Panc1 (cell line): ENCODE data around the gene GON7.

Source experiments
- CTCF ChIP-seq: fragments of 450-650 bp; IDR thresholded peaks from 2 replicates; pipeline ENCODE4 v1.5.1; 2017; ENCODE audit warnings: mild to moderate bottlenecking
- POLR2AphosphoS5 ChIP-seq: IDR thresholded peaks from 2 replicates; pipeline ENCODE4 v1.6.1; 2012; ENCODE audit warnings: mild to moderate bottlenecking, low read depth, low read length, moderate library complexity

- TF ChIP-seq CTCF: no peak
- no peak for TF ChIP-seq POLR2AphosphoS5
Observed at GRCh38 chr14:93155667-93156066, 51.2 kb downstream of the GON7 start.
